ENCODE data around the gene NDE1.

GRCh38 chr16:15620611-15621195, 29.3 kb upstream of the NDE1 start:
- TF ChIP-seq CTCF (IDR thresholded peaks at IDR 0.05; ENCODE audit: low read length) = no peak
- TF ChIP-seq EZH2 (IDR thresholded peaks at IDR 0.05; ENCODE audit: borderline replicate concordance, low read length) = no peak
